Ishikawa (cell line): ENCODE measurements around the gene ADAR.

Experiments
- CREB1 ChIP-seq: IDR thresholded peaks from 2 replicates; pipeline ENCODE4 v1.6.1; 2012; ENCODE audit warnings: low read depth
- EGR1 ChIP-seq: IDR thresholded peaks from 2 replicates; pipeline ENCODE4 v1.6.1; 2012
- EP300 ChIP-seq: IDR thresholded peaks from 2 replicates; pipeline ENCODE4 v1.6.1; 2012; ENCODE audit warnings: borderline replicate concordance
- RAD21 ChIP-seq: IDR thresholded peaks from 2 replicates; pipeline ENCODE4 v1.6.1; 2012; ENCODE audit warnings: low read depth
- TCF12 ChIP-seq: IDR thresholded peaks from 2 replicates; pipeline ENCODE4 v1.6.1; 2012; ENCODE audit warnings: low read depth
- TEAD4 ChIP-seq: IDR thresholded peaks from 2 replicates; pipeline ENCODE4 v1.6.1; 2012
- YY1 ChIP-seq: IDR thresholded peaks from 2 replicates; pipeline ENCODE4 v1.6.1; 2012; ENCODE audit warnings: low read depth
- TF ChIP-seq, protein P1 (sequence below): IDR thresholded peaks from 2 replicates; pipeline ENCODE4 v1.6.1; 2012; ENCODE audit warnings: low read depth, mild to moderate bottlenecking

DNA sequence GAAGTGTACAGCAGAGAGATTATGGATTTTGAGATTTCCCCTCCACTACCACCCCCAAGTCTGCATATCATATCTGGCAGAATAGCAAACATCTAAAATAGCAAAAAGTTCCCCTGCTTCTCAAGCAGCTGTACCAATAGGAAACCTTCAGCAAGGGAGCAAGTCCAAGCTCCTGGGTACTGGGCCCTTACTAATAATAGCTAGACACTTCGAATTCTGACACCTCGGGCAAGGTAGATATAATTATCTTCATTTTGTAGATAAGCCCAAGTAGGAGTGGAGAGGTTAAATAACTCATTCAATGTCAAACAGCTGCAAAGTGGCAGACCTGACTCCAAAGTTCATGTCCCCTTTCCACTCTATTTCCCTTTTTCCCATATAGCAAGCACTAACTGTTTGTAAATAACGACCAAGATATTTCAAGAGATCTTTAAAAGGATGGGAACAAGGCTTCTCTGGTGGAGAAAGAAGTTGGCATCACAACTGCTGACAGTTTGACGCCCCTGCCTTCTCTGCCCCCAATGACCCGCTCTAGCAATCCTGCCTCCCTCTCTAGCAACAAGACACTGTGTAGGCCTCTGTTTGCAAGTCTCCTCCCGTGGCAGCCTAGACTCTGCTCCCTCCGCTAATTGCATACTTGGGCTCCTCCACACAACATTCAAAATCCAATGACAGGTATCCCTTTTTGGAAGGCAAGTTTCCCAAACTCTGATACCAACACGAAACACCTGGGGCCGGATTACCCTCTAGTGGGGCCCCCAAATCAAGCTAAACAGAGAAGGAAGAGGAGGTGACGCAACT, 18.7 kb upstream of the ADAR start:
- TF ChIP-seq TCF12 (no peak), CREB1 (no peak), TEAD4 (no peak), RAD21 (no peak), EGR1 (no peak), YY1 (no peak), EP300 (no peak)
- TF ChIP-seq, protein P1, sequence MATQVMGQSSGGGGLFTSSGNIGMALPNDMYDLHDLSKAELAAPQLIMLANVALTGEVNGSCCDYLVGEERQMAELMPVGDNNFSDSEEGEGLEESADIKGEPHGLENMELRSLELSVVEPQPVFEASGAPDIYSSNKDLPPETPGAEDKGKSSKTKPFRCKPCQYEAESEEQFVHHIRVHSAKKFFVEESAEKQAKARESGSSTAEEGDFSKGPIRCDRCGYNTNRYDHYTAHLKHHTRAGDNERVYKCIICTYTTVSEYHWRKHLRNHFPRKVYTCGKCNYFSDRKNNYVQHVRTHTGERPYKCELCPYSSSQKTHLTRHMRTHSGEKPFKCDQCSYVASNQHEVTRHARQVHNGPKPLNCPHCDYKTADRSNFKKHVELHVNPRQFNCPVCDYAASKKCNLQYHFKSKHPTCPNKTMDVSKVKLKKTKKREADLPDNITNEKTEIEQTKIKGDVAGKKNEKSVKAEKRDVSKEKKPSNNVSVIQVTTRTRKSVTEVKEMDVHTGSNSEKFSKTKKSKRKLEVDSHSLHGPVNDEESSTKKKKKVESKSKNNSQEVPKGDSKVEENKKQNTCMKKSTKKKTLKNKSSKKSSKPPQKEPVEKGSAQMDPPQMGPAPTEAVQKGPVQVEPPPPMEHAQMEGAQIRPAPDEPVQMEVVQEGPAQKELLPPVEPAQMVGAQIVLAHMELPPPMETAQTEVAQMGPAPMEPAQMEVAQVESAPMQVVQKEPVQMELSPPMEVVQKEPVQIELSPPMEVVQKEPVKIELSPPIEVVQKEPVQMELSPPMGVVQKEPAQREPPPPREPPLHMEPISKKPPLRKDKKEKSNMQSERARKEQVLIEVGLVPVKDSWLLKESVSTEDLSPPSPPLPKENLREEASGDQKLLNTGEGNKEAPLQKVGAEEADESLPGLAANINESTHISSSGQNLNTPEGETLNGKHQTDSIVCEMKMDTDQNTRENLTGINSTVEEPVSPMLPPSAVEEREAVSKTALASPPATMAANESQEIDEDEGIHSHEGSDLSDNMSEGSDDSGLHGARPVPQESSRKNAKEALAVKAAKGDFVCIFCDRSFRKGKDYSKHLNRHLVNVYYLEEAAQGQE = no peak
